ENCODE data around the gene BABAM2. TPM values are rescaled to one million over a fixed set of nuclear protein-coding genes. Genes with fewer than 3 reads are reported as not detected.
A peak's percentile ranks its signal among the peaks of the same experiment; 100 is the strongest.

The BABAM2 gene
- total and polyA plus RNA-seq, 2 of the 4 experiments (the other 2 are of a cell fraction): 20.9 to 23.1 TPM

DNA sequence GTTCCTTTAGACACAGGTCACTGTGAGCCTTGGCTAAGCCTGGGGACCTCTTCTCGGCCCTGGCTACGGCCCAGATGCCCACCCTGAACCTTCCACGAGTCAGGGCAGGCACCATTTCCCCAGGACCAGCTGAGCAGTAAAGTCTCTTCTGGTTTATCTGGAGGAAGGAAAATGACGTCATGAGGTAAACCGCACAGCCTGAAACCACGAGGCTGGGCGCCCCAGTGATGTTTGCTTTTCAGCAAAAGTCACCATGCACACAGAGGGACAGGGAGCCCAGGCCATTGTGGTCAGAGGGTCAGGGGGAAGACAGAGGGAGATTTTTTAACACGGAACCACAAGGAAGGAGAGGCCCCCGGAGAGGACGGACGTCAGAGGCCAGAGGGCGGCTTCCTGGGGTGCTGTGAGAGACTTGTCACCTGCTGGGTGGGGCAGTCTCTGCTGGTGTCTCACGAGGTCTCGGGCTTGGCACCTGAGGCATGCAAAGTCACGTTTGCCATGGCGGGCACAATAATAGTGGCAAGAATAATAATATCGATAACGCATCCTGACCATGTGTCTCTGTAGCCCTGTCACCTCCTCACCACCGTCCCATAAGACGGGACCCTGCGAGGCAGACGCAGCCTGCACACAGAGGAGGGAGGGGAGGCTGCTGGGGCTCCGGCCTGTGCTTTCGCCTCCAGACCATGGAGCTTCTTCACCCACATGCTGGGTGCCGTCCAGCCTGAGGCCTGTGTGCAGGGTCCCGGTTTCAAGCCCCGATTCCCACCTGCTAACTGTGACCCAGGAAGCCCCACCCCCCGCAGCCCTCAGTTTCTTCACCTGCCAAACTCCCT is 468.9 kb downstream of the BABAM2 start:
- H3K4me1 ChIP-seq (ENCODE audit: control insufficient read depth, insufficient read depth, low read length): peaks cover 24% of the 10 kb centered on the region
- peaks cover 25% of the 10 kb centered on the region for H3K9me1 ChIP-seq (ENCODE audit: insufficient read depth, low read length)
- H3K36me3 ChIP-seq (ENCODE audit: control insufficient read depth, insufficient read depth, low read length): no peaks in the 10 kb centered on the region
- H3K4me2 ChIP-seq (ENCODE audit: low read depth, low read length): no peak overlapping the region
- peaks cover 0 to 4% of the 10 kb centered on the region in 2 experiments; a peak in 1 of 4 replicates for H3K79me1 ChIP-seq (ENCODE audit: low read depth in 1 of 2, low read length in 2 of 2)
- H3K4me3 ChIP-seq (ENCODE audit: insufficient read depth, low read depth, low read length): no peak overlapping the region
- in situ Hi-C loops (cut with MboI; ENCODE audit: low sequenced_read_pairs): no loop called here
- peak overlapping the region; percentile 68 for H2AK9ac ChIP-seq (replicated peaks; ENCODE audit: low read depth, low read length, poor library complexity)
- TF ChIP-seq POLR2A (IDR thresholded peaks at IDR 0.05; ENCODE audit: low read depth, low read length): no peak
- TF ChIP-seq, protein P1, sequence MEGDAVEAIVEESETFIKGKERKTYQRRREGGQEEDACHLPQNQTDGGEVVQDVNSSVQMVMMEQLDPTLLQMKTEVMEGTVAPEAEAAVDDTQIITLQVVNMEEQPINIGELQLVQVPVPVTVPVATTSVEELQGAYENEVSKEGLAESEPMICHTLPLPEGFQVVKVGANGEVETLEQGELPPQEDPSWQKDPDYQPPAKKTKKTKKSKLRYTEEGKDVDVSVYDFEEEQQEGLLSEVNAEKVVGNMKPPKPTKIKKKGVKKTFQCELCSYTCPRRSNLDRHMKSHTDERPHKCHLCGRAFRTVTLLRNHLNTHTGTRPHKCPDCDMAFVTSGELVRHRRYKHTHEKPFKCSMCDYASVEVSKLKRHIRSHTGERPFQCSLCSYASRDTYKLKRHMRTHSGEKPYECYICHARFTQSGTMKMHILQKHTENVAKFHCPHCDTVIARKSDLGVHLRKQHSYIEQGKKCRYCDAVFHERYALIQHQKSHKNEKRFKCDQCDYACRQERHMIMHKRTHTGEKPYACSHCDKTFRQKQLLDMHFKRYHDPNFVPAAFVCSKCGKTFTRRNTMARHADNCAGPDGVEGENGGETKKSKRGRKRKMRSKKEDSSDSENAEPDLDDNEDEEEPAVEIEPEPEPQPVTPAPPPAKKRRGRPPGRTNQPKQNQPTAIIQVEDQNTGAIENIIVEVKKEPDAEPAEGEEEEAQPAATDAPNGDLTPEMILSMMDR (conservative IDR thresholded peaks at IDR 0.05; ENCODE audit: low read depth, low read length): no peak
- TF ChIP-seq FOS (IDR thresholded peaks at IDR 0.05; ENCODE audit: low read depth, low read length): 0 out of 2 replicates have a peak, but pooled peaks have one; percentile 4
- H3K23ac ChIP-seq (ENCODE audit: low read depth, low read length): no peak overlapping the region
- no peak for ATAC-seq (ENCODE audit: low read depth)
- H2BK120ac ChIP-seq (ENCODE audit: low read depth, low read length): peak overlapping the region; percentile 47
- H3K27me3 ChIP-seq (ENCODE audit: control insufficient read depth, insufficient read depth, low read length): no peaks in the 10 kb centered on the region
- H3K14ac ChIP-seq (replicated peaks; ENCODE audit: low read depth, low read length): no peak overlapping the region
- dilution Hi-C loops (cut with HindIII; ENCODE audit: low sequenced_read_pairs, unreplicated experiment): no loop called here
- peak overlapping the region; percentile 66; the same call in 1 of the 2 replicates for H4K91ac ChIP-seq (ENCODE audit: insufficient read depth, low read depth, low read length)
- no peak overlapping the region for H3K27ac ChIP-seq (ENCODE audit: insufficient read depth, low read length)
- peak; percentile 66 for DNase-seq
- CTCF ChIA-PET: no interaction called here
- no peak overlapping the region for H2BK20ac ChIP-seq (ENCODE audit: low read depth, low read length)
- no peaks in the 10 kb centered on the region for H3K9me3 ChIP-seq (ENCODE audit: control insufficient read depth, insufficient read depth, low read length)
- POLR2A ChIA-PET (ENCODE audit: unreplicated experiment): no interaction called here
- peak overlapping the region; percentile 52 for H3K4ac ChIP-seq (ENCODE audit: low read depth, low read length)
- no peak overlapping the region for H3K9ac ChIP-seq (ENCODE audit: low read depth, low read length)
- H3K18ac ChIP-seq (ENCODE audit: low read depth, low read length): no peak overlapping the region
- 77% methylated on average over 13 of the region's 28 CpGs; no CpG with 5 or more reads in 1 of the 2 experiments for WGBS, 2 experiments (ENCODE audit: extremely low coverage in 2 of 2, insufficient read length in 1 of 2)
- intact Hi-C loops (cut with micrococcal nuclease): no loop called here
- H4K20me1 ChIP-seq (ENCODE audit: insufficient read depth, low read length): no peaks in the 10 kb centered on the region
- no TSS peak for BruUV-seq (replicated peaks)
- no peak overlapping the region for H3K56ac ChIP-seq (ENCODE audit: extremely low read depth, insufficient read depth, low read length)
- H2AK5ac ChIP-seq (ENCODE audit: low read depth, low read length): 0 out of 2 replicates have a peak overlapping the region, but pooled peaks have one; percentile 49
- H4K5ac ChIP-seq (ENCODE audit: low read depth, low read length): no peak overlapping the region
- peak overlapping the region; percentile 52 for H2AFZ ChIP-seq (replicated peaks; ENCODE audit: low read length, poor library complexity)
- H2BK5ac ChIP-seq (ENCODE audit: low read depth, low read length, poor library complexity, severe bottlenecking): no peak overlapping the region
- H4K8ac ChIP-seq (ENCODE audit: low read depth in 2 of 2, low read length in 2 of 2): 0 out of 4 replicates have a peak overlapping the region, but pooled peaks of 1 of the 2 experiments have one; percentile 21
- H2BK15ac ChIP-seq (ENCODE audit: low read depth, low read length): no peak overlapping the region
